HuH-7 (cell line): ENCODE results near the gene DLEU7.

Experiments
- DNase-seq: peaks from one replicate; pipeline ENCODE4 v3.0.0; 2011; ENCODE audit warnings: low spot score

DLEU7 gene

GRCh38 chr13:50843257-50844083 is at the start of gene DLEU7:
TSS of gene DLEU7 (minus strand) at chr13:50843692. CDS start at chr13:50843646, 46 bp downstream.
- no peak for DNase-seq

DNA sequence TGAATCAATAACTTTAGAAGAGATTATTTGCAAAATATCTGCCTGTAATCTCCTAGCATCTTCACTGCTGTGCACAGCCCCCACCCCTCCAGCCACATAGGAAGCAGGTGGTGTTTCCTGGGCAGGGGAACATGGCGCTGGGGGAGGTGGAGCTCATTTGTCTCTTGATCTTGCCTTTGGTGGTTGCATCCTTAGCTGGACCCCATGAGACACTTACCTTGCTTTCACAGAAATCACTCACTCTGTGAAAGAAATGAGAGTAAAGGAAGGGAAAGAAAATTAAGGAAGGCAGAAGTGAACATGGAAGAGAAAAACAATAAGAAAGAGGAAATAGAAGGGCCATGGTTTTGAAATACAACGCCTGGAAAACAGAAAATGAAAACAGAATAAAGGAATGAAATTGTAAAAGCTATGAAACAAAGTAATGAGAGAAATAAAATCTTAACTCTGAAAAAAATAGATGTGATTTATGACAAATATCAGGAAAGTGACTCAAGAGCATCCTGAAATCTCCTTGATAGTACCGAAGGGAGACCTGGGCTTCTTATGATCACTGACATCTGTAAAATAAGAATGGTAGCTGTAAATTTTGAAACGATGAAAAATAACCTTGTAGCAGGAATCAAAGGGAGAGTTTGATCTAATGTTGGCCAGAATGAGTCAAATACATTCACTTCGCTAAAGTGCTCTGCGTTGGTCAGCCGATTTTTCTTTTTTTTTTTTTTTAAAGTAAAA is 48.9 kb upstream of the DLEU7 start:
- DNase-seq = no peak

DNA sequence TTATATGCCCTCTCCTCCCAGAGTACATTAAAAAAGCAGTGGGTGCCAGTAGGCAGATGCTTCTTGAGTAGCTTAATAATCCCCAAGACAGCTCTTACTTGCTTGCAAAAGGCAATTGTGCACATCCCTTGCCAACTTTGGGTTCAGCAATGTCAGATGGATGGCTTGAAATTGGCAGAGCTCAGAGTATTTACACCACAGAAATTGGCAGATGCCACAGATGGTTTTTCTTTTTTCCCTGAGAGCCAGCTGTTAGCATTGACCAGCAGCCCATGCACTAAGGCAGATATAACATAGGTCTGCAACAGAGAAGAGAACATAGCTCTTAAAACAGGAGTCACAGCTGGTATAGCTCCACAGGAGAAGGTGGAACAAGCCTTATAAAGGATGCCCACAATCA is 47.7 kb upstream of the DLEU7 start:
- no peak for DNase-seq

DNA sequence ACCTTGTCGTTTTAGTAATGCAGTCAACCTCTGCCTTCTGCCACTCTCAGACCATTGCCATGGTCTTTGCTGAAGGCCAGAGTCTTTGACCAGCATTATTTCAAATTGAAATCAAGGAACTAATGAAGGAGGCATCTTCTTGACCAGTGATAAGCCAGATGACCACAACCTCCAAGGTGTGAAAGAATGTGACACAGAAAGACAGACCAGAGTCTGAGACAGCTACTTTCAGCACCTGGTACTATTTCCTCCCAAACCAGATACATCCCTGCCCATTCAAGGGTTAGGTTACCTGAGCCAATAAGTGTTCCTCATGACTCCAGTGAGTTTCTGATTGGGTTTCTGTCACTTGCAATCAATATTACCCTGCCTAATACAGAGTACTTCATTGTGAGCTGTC is 45.8 kb upstream of the DLEU7 start:
- DNase-seq = no peak

GRCh38 chr13:50888362-50888761 is 44.9 kb upstream of the DLEU7 start:
- DNase-seq = no peak

GRCh38 chr13:50887151-50887550 is 43.7 kb upstream of the DLEU7 start:
- no peak for DNase-seq

GRCh38 chr13:50884265-50884664 is 40.8 kb upstream of the DLEU7 start:
- DNase-seq = no peak

- no peak for DNase-seq
Observed at GRCh38 chr13:50883728-50884127, 40.2 kb upstream of the DLEU7 start.

DNA sequence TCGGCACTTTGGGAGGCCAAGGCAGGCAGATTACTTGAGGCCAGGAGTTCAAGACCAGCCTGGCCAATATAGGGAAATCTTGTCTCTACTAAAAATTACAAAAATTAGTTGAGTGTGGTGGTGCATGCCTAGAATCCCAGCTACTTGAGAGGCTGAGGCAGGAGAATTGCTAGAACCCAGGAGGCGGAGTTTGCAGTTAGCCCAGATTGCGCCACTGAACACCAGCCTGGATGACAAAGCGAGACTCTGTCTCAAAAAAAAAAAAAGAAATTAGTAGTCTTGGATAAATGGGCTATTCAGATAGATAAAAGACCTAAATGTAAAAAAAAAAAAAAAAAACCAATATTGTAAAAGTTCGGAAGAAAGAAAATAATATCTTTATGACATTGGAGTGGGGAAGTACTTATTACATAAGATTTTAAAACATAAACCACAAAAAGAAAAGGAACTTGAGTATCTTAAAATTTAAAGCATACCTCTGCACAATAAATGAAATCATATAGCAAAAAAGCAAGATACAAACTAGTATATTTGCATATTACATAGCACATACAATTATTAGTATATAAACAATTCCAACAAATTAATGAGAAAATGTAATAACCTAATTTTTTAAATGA is 39.4 kb upstream of the DLEU7 start:
- no peak for DNase-seq

DNA sequence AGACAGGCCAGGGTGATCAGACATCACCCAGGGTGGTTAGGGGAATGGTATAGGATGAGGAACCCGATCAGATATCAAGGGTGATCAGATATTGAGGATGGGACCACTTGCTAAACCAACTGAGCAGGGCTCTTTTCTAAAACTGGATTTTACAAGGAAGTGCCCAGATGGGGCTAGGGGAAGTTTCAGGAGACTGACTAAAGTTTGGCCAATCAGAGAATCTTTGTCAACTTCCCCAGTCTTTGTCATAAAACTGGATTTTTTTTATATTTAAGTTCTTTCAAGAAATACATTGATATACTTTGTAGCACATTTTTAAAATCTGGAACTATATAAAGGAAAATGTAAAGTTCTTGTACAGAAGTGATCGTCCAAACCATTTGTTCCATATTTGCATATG is 30.5 kb upstream of the DLEU7 start:
- DNase-seq = no peak

DNA sequence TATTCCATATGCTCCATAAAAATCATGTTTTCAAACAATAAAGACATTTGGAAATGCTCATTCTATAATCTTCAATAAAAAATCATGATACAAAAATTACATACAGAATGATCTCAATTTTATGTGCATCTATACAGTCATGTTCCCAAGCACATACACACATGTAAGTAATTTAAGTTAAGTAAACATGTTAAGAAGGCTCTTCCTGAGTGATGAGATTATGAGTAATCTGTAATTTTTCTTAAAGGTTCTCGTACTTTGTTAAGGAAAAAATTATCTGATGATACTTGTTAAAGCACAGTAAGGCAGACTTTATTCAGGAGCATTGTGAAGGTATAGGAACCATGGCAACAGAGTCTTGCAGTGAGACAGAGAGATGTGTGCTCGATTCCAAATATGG is 30.0 kb upstream of the DLEU7 start:
- no peak for DNase-seq

- no peak for DNase-seq
Observed at GRCh38 chr13:50871405-50871804, 27.9 kb upstream of the DLEU7 start.

- DNase-seq = no peak
Observed at GRCh38 chr13:50867637-50867945, 24.1 kb upstream of the DLEU7 start.

DNA sequence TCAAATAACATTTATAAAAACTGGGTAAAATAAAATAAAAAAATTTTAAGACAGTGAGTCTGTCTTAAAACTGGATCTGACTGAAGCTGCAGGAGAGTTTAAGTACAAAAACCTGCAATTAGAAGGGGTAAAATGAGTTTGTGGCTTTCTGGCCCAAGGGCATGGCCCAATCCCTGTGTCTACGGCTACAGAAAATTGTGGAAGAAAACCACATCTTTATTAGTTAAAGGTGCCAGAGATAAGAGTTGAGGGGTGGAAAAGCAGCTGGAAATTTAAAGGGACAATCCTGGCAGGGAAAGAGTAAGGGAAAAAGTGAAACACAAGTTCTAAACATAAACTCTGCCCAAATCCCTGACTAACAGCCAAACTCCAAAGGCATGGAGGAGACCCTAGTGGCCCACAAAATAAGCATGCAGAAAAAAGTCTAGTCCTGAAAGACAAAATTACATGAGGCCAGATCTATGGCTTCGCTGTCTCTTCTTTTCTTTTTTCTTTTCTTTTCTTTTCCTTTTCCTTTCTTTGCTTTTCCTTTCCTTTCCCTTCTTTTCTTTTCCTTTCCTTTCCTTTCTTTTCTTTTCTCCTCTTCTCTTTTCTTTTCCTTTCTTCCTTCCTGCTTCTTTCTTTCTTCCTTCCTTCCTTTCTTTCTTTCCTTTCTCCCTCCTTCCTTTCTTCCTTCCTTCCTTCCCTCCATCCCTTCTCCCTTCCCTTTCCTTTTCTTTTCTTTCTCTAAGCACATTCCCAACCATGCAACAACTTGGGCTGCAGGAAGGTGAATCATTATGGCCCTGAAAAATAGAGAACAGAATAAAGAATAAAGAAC is 23.5 kb upstream of the DLEU7 start:
- DNase-seq = no peak

- no peak for DNase-seq
Observed at GRCh38 chr13:50864492-50864891, 21.0 kb upstream of the DLEU7 start.

DNA sequence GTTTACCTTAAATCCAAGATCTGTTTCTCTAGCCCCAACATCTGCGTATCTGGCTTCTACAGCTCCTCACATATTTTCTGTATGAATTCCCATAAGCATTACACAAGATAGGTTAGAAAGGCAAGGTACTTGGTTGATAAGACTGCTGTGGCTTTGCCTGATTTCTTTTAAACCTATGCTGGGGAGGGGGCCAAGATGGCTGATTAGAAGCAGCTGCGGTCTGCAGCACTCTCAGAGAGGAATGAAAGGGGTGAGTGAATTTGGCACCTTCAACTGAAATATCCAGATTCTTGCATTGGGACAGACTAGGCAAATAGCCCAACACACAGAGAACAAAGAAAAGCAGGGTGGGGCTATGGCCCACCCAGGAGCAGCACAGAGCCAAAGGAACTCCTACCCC is 12.2 kb upstream of the DLEU7 start:
- no peak for DNase-seq

- no peak for DNase-seq
Observed at GRCh38 chr13:50850445-50850844, 7.0 kb upstream of the DLEU7 start.

DNA sequence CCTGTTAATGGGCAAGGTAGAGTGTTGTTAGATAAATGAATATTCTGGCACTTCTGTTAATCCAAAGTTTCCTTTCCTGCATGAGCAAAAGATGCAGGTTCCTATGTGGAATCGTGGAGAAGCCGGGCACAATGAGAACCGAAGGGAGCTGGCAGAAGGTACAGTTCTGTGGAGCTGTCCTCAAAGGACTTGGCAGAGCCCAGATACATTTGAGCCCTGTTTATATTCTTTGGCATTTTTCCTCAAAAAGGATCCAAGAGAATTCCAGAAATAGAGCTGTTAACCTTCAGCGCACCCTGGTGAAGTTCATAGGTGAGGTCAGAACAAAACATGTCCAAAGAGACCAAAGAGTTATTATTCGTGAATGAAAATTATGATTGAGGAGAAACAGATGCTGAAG is 4.0 kb upstream of the DLEU7 start:
- no peak for DNase-seq

DNA sequence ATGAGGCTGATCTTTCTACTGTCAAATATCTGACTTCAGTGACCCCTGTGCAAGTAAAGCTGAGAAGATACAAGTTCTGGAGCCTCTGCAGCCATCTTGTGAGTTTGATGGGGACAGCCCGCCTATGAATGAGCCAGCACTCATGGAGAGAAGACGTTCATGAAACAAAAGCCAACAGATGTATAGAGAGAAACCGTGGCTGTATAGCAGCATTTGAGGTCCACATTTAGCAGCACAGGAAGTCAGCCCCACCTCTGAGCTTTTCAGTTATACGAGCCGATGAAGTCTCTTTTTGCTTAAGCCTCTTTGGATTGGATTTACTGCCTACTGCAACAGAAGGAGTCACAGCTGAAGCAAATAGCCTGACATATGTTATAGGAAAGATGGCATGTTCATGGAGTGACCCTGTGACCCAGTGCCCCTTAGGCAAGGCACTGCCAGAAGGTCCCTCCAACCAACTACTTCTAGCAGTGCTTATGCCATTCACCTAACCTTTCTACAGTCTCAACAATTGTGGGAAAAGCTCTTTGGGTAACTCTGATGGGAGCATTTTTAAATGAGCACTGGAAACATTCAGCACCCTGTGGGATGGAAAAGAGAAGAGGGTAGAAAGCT is 3.5 kb upstream of the DLEU7 start:
- no peak for DNase-seq

GRCh38 chr13:50845211-50845610 is 1.7 kb upstream of the DLEU7 start:
- DNase-seq = no peak

GRCh38 chr13:50844084-50844875 is 788 bp upstream of the DLEU7 start:
- no peak for DNase-seq
